NCI-H446 treated with DMSO at 0.1 percent for 48 hours (cell line): ENCODE results near the gene CHTF18.
"Not testable (repeated sequence)": the region's sequence is repeated elsewhere in the genome, so short reads cannot be mapped to it uniquely, and the experiment has no call there.

ENCODE experiments used
- DNase-seq: peaks from one replicate; lab custom pipeline; 2025; lab: John Stamatoyannopoulos, UW

The CHTF18 gene

DNA sequence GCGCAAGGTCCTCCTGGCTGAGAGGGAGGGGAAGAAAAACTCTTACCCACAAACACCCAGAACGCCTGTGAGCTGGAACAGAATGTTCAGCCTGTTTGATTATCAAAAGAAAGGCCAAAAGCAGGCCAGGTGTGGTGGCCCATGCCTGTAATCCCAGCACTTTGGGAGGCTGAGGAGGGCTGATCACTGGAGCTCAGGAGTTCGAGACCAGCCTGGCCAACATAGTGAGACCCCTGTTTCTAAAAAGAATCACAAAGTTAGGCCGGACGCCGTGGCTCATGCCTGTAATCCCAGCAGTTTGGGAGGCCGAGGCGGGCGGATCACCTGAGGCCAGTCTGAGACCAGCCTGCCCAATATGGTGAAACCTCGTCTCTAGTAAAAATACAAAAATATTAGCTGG is 12.1 kb upstream of the CHTF18 start:
- DNase-seq, result not testable (repeated sequence)

DNA sequence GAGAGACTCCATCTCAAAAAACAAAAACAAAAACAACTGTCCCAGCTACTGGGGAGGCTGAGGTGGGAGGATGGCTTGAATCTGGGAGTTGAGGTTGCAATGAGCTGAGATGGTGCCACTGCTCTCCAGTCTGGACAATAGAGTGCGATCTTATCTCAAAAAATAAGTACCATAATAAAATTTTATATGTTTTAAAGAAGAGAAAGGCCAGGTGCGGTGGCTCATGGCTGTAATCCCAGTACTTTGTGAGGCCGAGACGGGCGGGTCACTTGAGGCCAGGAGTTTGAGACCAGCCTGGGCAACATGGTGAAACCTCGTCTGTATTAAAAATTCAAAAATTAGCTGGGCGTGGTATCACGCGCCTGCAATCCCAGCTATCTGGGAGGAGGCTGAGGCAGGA is 11.6 kb upstream of the CHTF18 start:
- DNase-seq, result no peak

DNA sequence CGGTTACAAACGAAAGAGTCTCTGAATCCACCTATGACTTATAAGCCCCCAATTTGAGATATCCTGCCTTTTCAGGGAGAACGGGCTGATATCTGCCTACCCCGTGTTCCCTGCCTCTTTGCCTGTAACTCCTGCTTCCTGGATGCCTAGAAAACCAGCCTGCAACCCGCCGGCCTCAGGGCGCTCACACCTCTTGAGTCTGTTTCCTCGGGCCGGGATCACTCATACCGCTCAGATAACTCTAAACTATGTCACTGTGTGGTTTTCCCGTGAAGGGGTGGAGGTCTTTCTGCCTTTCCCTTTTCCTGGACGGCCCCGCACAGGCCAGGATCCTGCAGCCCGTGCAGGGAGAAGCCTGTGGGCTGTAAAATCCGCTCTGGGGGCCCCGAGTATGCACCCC is 10.6 kb upstream of the CHTF18 start:
- DNase-seq, result no peak

DNA sequence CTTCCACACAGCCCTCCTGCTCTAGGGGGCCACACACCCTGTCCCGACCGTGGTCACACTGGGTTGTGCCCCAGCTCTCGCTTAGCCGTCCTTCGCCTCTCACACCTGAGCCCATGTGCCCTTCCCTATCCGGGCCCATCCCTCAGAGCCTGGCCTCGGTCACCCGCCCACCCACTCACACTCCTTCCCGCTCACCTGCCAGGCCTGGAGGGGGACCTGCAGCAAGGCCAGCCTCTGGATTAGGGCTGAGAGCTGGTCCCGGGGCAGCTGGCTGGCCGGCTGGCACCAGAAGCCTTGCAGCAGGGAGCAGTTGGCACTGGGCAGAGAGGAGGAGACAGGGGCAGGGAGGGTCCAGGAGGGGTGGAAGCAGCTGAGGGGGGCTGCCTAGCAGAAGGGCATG is 10.0 kb upstream of the CHTF18 start:
- no peak for DNase-seq

DNA sequence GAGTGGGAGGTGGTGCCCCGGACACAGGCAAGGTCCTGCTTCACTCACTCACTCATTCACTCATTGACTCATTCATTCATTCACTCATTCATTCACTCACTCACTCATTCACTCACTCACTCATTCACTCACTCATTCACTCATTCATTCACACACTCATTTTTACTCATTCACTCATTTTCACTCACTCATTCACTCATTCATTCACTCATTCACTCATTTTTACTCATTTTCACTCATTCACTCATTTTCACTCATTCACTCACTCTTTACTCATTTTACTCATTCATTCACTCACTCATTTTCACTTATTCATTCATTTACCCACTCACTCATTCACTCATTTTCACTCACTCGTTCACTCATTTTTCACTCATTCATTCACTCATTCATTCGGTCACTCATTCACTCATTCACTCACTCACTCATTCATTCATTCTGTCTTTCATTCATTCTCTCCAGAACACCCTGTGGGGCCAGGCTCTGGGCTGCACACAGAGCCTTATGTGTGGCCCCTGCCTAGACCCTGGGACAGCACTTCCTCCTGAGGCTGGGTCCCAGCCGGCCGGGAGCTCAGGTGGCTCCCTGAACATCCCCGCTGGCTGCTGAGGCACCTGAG is 9.4 kb upstream of the CHTF18 start:
- no peak for DNase-seq

DNA sequence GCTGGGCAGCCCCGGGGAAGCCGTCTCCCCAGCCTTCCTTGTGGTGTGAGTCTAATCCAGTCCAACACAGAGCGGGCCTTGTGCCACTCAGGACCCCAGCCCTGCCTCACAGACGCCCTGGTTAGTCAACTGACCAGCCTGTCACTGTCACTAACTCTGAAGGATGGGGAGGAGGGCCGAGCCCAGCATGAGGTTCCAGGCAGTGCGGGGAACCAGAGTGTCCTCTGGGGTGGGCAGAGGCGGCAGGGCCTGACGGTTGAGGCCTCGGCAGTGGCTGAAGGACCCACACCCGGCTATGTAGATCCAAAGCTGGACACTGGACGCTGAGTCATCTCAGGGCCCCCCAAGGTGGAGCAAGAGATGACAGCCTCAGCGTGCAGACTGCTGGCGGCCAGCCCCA is 8.9 kb upstream of the CHTF18 start:
- no peak for DNase-seq

DNA sequence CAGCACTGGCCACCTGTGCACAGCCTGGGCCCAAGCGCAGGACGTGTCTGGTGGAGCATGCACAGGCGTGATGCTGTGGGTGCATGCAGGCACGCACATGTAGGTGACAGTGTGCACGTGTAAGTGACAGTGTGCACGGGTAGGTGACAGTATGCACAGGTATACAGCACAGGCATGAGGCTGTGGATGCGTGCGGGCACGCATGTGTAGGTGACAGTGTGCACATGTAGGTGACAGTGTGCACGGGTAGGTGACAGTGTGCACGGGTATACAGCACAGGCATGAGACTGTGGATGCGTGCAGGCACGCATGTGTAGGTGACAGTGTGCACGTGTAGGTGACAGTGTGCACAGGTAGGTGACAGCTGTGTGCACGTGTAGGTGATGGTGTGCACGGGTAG is 8.1 kb upstream of the CHTF18 start:
- no peak for DNase-seq

DNA sequence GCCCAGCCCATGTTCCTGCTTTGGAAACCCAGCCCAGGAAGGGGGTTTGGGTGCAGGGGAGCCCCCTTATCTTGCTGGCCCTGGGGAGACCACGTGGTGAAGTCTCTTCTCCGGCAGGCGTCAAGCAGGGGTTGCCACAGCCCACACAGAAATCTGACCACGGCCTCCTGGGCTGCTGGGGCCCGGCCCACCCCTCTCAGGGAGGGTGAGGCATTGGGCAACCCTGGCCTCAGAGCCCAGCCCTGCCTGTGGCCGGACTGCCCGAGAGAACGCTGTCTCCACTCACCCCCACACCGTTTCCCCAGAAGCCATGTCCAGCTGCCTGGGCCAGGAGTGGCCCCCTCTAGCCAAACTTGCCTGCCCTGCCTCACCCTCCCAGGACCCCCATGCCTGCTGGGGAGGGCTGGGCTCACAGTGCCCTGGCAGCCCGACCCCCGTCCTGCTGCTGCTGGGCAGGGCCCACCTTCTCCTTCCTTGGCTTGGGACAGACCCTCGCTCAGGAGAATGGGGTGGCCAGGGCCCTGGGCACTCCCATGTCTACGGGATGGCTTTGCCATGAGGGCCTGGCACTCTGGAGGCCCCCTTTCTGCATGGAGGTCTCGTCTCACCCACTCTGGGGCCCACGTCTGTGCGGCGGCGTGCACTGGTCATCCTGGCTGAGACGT is 6.9 kb upstream of the CHTF18 start:
- DNase-seq, result no peak

DNA sequence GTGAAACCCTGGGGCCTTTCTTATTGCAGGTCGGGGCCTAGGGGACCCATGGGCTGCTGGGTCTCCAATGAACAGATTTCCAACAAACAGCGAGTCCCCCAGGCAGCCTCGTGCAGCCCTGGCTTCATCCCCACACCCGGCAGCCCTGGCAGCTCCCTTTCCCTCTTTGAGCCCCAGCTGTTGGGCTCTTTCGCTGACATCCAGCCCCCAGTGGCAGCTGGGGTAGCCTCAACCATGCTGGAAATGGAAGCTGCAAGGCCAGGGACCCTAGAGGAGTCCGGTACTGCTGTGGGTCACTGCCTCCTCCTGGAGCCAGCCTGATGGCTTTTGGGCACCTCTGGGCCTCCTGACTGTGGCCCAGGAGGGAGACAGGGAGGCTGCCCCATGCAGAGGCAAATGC is 6.2 kb upstream of the CHTF18 start:
- DNase-seq, result no peak

DNA sequence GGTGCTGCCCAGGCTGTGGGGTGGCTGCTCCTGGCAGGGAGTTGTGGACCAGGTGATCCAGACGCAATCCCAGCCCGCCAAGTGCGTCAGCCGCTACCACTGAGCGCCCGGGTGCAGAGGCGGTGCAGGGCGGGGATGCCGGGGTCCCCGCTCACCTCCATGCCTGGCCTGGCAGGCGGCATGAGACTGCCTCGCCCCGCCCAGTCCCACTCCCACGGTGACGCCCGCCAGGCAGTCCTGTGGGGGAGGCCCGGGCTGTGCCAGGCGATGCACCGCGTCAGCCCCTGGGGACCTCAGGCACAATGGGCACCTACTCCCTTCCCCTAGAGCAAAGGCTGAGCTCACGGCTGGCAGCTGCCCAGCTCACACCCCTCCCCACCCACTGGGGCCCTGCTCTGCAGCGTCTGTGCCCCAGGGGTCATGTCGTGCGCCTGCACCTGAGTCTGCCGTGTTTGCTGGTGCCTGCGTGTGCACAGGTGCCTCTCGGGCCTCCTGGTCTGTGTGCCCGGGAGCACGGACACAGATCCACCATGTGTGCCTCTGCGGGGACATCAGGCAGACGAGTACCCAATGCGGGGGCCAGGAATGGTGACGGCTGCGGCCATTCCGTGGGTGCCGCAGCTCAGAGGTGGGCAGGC is 5.5 kb upstream of the CHTF18 start:
- DNase-seq, result no peak

DNA sequence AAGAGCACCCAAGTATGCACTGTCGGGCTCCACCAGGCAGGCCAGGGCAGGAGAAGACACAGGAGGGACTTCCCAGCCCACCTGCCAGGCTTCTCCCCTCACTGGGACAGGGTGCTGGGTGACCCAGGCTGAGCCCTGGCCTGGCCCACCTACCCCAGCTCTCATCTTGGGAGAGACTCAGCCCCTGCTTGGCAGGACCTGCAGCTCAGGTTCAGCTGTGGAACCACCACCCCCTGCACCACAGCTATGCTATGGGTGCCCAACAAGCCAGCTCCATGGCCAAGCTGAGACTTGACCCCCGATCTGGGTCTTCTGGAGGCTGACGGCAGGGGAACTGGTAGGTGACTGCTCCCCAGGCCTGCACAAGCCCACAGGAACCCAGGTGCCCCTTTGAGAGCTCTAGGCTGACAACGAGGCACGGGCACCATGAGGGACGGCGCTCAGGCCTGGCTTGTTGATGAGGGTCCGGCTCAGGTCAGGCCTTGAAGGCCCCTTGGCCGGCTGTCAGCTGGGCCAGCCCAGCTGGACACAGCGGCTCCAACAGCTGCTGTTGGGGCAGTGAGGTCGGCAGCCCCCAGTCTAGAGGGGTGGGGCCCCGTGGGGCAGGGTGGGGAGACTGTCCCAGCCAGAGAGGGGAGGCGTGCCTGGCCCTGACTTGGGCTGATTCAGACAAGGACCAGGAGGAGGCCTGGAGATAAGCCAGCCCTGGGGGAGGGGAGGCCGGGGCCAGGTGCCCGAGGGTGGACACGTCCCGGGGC is 4.8 kb upstream of the CHTF18 start:
- no peak for DNase-seq

DNA sequence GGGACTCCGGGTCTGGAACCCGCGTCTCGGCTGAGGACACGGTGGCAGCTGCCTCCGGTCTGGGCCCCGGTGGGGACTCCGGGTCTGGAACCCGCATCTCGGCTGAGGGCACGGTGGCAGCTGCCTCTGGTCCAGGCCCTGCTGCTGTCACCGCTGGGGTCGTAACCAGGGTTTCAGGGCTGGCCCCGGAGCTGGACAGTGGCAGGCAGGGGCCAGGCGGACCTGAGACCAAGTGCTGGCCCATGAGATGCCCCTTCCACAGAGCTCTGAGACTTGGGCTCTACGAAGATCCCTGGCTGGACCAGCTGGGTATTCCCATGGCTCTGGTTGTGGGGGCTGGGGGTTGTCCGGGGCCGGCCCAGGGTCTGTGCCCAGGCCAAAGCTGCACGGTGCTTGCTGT is 4.0 kb upstream of the CHTF18 start:
- no peak for DNase-seq

DNA sequence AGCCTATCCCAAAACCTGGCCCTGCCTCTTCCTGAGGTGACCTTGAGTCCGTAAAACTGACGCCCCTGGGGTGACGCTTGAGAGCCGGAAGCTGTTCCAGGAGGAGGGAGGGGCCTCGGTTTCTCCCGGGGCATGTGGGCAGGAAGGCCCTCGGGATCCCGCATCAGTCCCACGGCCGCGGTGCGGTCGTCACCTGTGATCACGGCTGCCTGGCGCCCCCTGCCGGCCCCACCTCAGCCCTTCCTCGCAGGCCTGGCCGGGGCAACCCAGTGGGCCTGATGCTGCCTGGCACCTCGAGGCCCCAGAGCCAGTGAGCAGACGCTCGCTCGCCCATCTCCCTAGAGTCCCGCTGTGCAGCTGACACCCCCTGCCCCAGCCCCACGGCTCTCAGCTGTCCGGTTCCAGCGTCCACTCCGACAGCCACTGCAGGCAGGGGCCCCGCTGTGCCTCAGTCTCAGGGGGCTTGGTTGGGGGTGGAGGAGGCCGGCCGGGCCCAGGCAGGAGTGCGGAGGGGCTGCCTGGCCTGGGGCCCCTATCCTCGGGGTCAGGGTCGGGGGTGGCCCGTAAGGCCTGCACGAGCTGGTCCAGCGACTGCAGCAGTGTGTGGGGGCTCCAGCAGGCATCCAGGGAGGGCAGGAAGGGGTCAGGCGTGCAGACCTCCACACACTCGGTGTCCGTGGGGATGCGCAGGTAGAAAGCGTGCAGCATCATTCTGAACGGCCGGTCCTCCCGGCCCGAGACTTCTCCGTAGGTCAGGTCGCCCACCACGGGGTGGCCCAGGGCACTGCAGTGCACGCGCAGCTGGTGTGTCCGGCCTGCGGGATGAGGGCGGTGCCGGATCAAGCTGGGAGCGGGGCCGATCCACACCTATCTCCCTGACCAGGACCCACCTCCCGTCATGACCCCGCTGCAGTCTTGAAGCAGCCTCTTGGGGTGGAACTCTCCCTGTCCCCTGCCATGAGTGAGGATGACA is 2.6 kb upstream of the CHTF18 start:
- no peak for DNase-seq

DNA sequence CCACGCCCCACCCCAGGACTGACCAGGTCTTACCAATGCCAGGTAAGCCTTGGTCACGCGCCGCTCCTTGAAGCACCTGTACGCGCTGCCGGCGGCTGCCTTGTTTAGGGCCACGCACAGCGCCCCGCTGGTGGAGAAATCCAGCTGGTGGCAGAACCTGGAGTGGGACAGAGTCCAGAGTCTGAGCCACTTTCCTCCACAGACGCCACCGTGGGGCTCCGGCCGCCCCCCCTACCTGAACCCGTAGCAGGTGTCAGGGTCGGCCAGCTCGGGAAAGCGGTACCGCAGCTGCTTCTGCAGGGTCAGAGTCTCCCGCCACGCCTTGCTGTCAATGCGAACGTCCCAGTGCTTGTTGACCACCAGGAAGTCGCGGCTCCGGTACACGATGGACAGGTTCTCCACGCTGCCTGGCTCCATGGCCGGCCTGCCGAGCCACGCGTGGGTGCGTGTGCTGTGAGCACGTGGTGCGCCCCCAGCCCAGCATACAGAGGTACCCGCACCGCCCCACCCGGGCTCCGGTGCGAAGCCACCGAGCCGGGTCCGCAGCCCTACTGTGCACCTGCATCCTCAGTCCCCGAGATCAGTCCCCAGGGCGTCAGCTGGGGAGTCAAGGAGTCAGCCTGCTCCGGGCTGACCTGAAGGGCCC is 976 bp upstream of the CHTF18 start:
- DNase-seq, result no peak

DNA sequence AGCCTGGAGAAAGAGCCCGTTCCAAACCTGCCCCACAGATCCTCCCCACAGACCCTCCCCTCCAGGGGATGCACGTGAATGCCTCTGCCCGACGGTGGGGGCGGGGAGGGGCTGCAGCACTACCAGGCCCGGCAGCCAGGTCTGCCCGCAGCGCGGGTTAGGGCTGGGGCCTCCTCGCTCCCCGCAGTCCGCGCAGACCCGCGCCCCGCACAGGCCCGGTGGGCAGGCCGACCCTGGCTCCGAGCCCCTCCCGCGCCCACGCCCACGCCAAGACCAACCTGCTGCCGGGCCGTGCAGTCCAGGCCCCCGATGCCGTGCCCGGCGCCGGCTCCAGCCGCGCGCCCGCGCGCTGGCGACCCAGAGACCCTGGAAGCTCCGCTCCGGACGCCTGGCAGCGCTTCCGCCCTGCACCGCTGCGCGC is 432 bp upstream of the CHTF18 start, which contains the start of gene RPUSD1:
Gene RPUSD1 (minus strand): TSS at position 404 of the 421 bp plus-strand sequence. CDS start 644 bp downstream, outside the sequence.
- DNase-seq, result no peak

DNA sequence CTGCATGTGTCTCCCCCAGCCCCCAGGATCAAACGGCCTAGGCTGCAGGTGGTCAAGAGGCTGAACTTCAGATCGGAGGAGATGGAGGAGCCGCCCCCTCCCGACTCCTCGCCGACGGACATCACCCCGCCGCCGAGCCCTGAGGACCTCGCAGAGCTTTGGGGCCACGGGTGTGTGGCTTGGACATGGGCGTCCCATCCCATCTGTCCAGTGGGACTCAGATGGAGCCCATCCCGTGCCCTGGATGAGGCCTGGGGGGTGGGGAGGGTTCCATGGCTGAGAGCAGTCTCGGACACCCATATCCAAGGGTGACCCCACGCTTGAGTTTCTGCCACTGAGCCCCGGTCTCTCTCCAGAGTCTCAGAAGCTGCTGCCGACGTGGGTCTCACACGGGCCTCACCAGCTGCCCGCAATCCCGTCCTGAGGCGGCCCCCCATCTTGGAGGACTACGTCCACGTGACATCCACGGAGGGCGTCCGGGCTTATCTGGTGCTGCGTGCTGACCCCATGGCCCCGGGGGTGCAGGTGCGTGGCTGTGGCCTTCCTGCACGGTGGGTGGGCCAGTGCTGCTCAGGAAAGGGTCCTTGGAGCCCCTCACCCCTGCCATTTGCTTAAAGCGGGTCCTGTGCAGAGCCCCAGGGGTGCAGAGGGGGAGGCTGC is 901 bp downstream of the CHTF18 start:
- DNase-seq, result no peak

DNA sequence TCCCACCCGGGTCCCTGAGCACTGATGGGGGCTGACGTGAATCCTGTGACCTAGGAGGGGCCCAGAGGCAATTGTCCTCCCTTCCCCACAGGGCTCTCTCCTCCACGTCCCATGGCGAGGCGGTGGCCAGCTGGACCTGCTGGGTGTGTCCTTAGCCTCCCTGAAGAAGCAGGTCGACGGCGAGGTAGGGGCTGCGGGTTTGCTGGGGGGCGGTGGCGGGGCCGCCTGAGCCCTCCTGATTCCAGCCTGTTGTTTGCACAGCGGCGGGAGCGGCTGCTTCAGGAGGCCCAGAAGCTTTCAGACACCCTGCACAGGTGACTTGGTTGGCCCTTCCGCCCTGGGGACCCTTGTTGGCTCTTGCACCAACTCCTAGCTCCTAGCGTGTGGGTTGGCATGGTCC is 1.7 kb downstream of the CHTF18 start:
- no peak for DNase-seq

DNA sequence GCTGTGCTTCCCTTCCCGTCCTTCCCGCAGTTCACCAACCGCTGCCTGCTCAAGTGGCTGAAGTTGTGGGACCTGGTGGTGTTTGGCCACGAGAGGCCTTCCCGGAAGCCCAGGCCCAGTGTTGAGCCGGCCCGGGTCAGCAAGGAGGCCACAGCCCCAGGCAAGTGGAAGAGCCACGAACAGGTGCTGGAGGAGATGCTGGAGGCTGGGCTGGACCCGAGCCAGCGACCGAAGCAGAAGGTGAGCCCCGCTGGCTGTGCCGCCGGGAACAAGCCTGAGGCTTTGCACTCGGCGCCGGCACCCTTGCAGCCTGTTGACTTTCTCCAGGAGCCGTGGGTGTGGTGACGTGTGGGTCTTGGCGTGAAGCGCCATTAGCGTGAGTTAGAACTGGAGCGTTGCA is 2.7 kb downstream of the CHTF18 start:
- DNase-seq, result no peak

DNA sequence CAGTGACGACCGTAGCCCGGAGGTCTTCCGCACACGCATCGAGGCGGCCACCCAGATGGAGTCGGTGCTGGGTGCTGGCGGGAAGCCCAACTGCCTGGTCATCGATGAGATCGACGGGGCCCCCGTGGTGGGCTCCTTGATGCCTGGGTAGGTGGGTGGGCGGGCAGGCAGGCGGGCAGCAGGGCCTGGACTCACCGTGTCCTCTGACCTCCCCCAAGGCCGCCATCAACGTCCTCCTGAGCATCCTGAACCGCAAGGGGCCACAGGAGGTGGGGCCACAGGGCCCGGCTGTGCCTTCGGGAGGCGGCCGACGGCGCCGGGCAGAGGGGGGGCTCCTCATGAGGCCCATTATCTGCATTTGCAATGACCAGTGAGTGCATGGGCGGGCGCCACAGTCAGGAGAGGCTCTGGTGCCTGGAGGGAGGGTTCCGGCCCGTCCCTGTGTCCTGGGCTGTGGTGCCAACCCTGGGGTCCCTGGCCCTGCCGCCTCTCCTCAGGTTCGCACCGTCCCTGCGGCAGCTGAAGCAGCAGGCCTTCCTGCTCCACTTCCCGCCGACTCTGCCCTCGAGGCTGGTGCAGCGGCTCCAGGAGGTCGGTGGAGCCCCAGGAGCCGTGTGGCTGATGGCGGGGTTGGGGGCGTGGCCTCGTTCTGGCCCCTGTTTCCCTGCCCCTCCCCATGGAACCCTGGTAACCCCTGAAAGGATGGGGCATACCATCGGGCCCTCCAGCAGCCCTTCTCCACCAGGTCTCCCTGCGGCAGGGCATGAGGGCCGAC is 4.0 kb downstream of the CHTF18 start:
- DNase-seq, result no peak

DNA sequence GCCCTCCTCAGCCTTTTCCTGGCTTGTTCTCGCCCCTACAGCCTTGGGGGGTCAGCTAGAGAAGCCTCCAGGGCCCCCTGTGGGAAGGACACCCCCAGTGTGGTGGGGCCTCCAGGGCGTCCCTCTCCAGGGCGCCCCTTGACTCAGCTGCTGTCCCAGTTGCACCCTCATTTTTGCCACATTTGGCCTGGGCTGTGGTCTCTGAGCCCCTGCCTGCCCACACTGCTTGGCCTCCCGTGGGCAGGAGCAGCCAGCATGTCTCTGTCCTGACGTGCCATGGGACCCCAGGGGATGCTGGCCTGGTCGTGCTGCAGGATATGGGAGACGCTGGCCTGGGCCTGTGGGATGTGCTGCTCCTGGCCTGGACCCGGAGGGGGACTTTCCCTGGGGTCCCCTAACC is 5.0 kb downstream of the CHTF18 start:
- DNase-seq, result no peak
